Ectodermal cell (in vitro differentiated cells): ENCODE data around the gene LARP1B. TPM values are rescaled to one million over a fixed set of nuclear protein-coding genes. Genes with fewer than 3 reads are reported as not detected.
A peak's percentile ranks its signal among the peaks of the same experiment; 100 is the strongest.
"Not testable (repeated sequence)": the region's sequence is repeated elsewhere in the genome, so short reads cannot be mapped to it uniquely, and the experiment has no call there.

ENCODE experiments used
- H3K27ac ChIP-seq: 2 replicates; pipeline ENCODE4 v1.7.0; 2013; ENCODE audit warnings: mild to moderate bottlenecking, low read depth, low read length; ENCODE audit not compliant: insufficient read depth, poor library complexity, severe bottlenecking
- H3K27me3 ChIP-seq: 2 replicates; pipeline ENCODE4 v1.7.0; 2013; ENCODE audit warnings: mild to moderate bottlenecking, low read length; ENCODE audit not compliant: insufficient read depth, control insufficient read depth, poor library complexity, severe bottlenecking
- H3K36me3 ChIP-seq: one replicate; pipeline ENCODE4 v1.7.0; 2013; ENCODE audit warnings: low read length; ENCODE audit not compliant: control insufficient read depth, insufficient read depth
- H3K4me1 ChIP-seq: one replicate; pipeline ENCODE4 v1.7.0; 2013; ENCODE audit warnings: low read length; ENCODE audit not compliant: control insufficient read depth, insufficient read depth
- H3K4me3 ChIP-seq: 2 replicates; pipeline ENCODE4 v1.7.0; 2013; ENCODE audit warnings: low read depth, low read length, control low read depth; ENCODE audit not compliant: insufficient read depth
- H3K9me3 ChIP-seq: 2 replicates; pipeline ENCODE4 v1.7.0; 2013; ENCODE audit warnings: mild to moderate bottlenecking, low read length, moderate library complexity; ENCODE audit not compliant: control insufficient read depth
- WGBS, 2 experiments: methylation state at CpG; one replicate each; pipeline ENCODE4 v1.1.7; 2013; ENCODE audit warnings: missing lambda C conversion rate in 2 of 2; 5-methylcytosine and 5-hydroxymethylcytosine counted together
- polyA plus RNA-seq, 4 experiments: library from polyadenylated mRNA; stranded (reverse); fragments of 50-300 nt; gene quantifications; one replicate each; pipeline ENCODE4 v1.2.3, GENCODE V29; 2013

The LARP1B gene
- 9.3 TPM for polyA plus RNA-seq (2013, experiment 1 of 4)
- polyA plus RNA-seq (2013, experiment 2 of 4): 10.5 TPM
- 8.9 TPM for polyA plus RNA-seq (2013, experiment 3 of 4)
- polyA plus RNA-seq (2013, experiment 4 of 4): 10.0 TPM

GRCh38 chr4:128060699-128061565 lies at the start of gene LARP1B:
Gene LARP1B (plus strand): TSS chr4:128061312. CDS start chr4:128074952, 13,640 bp downstream.
- Histone ChIP-seq H3K27me3 (no peaks in the 10 kb centered on the region), H3K27ac (peak within 1 kb of the TSS; percentile 76), H3K4me1 (no peaks in the 10 kb centered on the region), H3K4me3 (peak within 1 kb of the TSS; percentile 60), H3K36me3 (no peaks in the 10 kb centered on the region), H3K9me3 (no peaks in the 10 kb centered on the region)
- WGBS, 2 experiments: 0% methylated on average over 112 of the region's 112 CpGs

- Histone ChIP-seq H3K27me3 (no peaks in the 10 kb centered on the region), H3K9me3 (no peaks in the 10 kb centered on the region), H3K4me1 (no peaks in the 10 kb centered on the region), H3K36me3 (peaks cover 14% of the 10 kb centered on the region), H3K4me3 (no peak overlapping the region), H3K27ac (no peak overlapping the region)
These were observed 35.8 kb upstream of the LARP1B start for GRCh38 chr4:128025319-128025718.

GRCh38 chr4:128029907-128030306 lies 31.2 kb upstream of the LARP1B start:
- H3K4me1 ChIP-seq: no peaks in the 10 kb centered on the region
- H3K4me3 ChIP-seq: no peak overlapping the region
- no peaks in the 10 kb centered on the region for H3K9me3 ChIP-seq
- H3K27ac ChIP-seq: no peak overlapping the region
- no peaks in the 10 kb centered on the region for H3K27me3 ChIP-seq
- WGBS, 2 experiments: 99 to 100% methylated on average over 4 of the region's 4 CpGs
- peaks cover 3% of the 10 kb centered on the region for H3K36me3 ChIP-seq

GRCh38 chr4:128031756-128032384 lies 29.2 kb upstream of the LARP1B start:
- 89 to 93% methylated on average over 1 to 2 of the region's 3 CpGs for WGBS, 2 experiments
- H3K27me3 ChIP-seq: no peaks in the 10 kb centered on the region
- H3K9me3 ChIP-seq: no peaks in the 10 kb centered on the region
- H3K4me1 ChIP-seq: no peaks in the 10 kb centered on the region
- H3K27ac ChIP-seq: no peak overlapping the region
- no peaks in the 10 kb centered on the region for H3K36me3 ChIP-seq
- H3K4me3 ChIP-seq: no peak overlapping the region

- no peaks in the 10 kb centered on the region for H3K27me3 ChIP-seq
- WGBS, 2 experiments: 88% methylated on average over 1 of the region's 1 CpG; no CpG with 5 or more reads in 1 of the 2 experiments
- H3K27ac ChIP-seq: no peak overlapping the region
- no peaks in the 10 kb centered on the region for H3K9me3 ChIP-seq
- no peaks in the 10 kb centered on the region for H3K4me1 ChIP-seq
- no peaks in the 10 kb centered on the region for H3K36me3 ChIP-seq
- H3K4me3 ChIP-seq: no peak overlapping the region
These were observed 21.5 kb upstream of the LARP1B start for GRCh38 chr4:128039568-128039967.

- WGBS, 2 experiments: 95 to 99% methylated on average over 5 to 9 of the region's 9 CpGs
- H3K27me3 ChIP-seq, H3K27ac ChIP-seq, H3K4me1 ChIP-seq, H3K36me3 ChIP-seq, H3K9me3 ChIP-seq, H3K4me3 ChIP-seq: not testable (repeated sequence)
These were observed 14.1 kb upstream of the LARP1B start for GRCh38 chr4:128047019-128047418.

- not testable (repeated sequence) for H3K27ac ChIP-seq, H3K4me1 ChIP-seq, H3K9me3 ChIP-seq, H3K36me3 ChIP-seq, H3K27me3 ChIP-seq, H3K4me3 ChIP-seq
- 96% methylated on average over 34 of the region's 34 CpGs for WGBS, 2 experiments
These were observed 13.6 kb upstream of the LARP1B start for GRCh38 chr4:128047514-128047913.

- 84 to 87% methylated on average over 10 of the region's 10 CpGs for WGBS, 2 experiments
- H3K27ac ChIP-seq, H3K27me3 ChIP-seq, H3K9me3 ChIP-seq, H3K36me3 ChIP-seq, H3K4me1 ChIP-seq, H3K4me3 ChIP-seq: not testable (repeated sequence)
These were observed 9.9 kb upstream of the LARP1B start for GRCh38 chr4:128051229-128051628.

GRCh38 chr4:128054907-128055306 lies 6.2 kb upstream of the LARP1B start:
- H3K4me1 ChIP-seq, H3K4me3 ChIP-seq, H3K36me3 ChIP-seq, H3K9me3 ChIP-seq, H3K27me3 ChIP-seq, H3K27ac ChIP-seq: not testable (repeated sequence)
- WGBS, 2 experiments: 86 to 87% methylated on average over 8 to 9 of the region's 9 CpGs

GRCh38 chr4:128055441-128056206 lies 5.5 kb upstream of the LARP1B start:
- H3K36me3 ChIP-seq, H3K9me3 ChIP-seq, H3K27ac ChIP-seq, H3K4me3 ChIP-seq, H3K4me1 ChIP-seq, H3K27me3 ChIP-seq: not testable (repeated sequence)
- 60 to 62% methylated on average over 10 of the region's 10 CpGs for WGBS, 2 experiments
